KG1 (cell line): ENCODE measurements around the gene PHF13.

Experiments used
- DNase-seq: peaks from one replicate; lab custom pipeline; 2025; lab: John Stamatoyannopoulos, UW

PHF13 gene

DNA sequence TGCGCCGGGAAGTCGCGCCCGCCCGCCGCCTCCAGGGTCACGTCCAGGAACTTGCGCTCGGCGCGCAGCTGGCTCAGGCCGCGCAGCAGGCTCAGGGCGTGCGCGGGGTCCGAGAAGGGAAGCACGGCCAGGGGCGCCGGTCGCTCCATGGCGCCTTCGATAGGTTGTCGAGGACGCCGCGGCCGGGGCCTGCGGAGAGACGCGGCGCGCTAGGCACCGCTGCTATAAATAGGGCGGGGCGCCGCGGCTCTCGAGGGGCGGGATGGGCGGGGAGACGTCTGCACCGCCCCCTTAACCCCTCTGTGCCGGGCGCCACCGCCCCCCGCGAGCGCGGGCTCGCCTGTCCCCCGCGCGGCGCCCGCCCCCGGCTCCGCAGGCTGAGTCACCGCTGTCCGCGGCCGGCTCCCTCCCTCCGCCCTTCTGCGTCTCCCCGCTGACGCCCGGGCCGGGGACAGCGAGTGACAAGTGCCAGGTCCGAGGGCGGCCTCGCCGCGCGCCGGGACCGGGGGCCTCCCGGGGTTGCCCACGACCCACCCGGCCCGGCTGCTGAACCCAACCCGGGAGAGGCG lies 10.8 kb upstream of the PHF13 start, which contains the start of gene KLHL21:
KLHL21 (minus strand) TSS at position 201 of the 569 bp plus-strand sequence; CDS start at position 149, 52 bp downstream.
- DNase-seq = peak; percentile 76

DNA sequence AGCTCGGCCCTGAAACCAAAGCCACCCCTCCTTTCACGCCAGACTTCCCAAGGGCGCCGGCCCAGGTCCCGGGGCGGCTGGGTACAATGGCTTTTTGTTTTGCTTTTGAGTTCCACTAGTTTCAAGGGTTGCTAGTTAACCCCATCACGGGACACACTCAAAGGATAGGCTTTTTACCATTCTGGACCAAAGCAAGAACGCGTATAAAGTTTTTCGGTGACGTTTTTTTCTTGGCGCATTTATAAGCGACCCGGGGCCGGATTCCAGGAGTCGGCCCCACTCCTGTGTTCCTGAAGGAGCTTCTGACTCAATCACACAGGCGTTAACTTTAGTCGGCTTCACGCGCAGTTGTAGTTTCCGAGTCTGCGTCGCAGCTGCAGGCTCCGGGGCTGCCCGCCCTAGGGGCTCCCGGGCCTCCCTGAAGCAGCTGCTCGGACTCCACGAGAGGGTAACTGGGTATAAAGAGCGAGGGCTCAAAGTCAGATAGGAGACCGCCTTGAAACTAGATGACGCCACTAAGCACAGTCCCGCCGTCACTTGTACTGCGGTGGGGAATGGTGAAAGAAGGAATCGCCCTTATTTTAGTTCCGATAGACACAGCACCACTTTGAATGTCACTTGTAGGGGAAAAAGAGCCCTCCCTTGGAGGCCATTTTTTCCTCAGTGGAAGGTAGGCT lies 10.2 kb upstream of the PHF13 start:
- DNase-seq = peak; percentile 51

DNA sequence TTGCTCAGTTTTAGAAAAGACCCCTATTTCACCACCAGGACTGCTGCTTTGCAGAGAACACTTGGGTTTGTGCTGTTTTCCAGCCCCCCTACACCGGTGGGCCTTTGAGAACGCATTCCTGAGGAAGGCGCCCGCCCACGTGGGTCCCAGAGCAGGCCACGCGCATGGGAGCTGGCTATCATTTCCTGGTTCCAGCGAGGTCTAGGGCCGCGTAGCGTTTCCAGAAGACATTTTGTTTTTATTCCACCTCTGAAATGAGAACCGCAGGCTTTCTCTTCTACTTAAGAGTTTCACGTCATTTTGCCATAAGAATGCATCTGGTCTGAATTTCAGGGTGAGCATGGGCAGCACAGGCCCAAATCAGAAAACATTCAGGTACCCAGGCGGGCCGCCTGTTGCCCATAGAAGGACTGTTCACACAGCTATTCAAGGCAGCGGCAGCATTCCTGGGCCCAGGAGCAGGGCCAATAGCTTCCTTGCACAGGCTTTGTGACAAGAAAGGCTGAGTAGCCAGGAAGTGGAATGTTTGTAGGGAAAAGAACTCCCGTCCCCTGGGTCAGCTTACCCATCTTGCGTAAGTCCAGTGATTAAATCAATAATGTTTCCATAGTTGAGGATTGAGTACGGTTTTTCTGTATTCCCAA lies 9.5 kb upstream of the PHF13 start:
- DNase-seq = no peak

DNA sequence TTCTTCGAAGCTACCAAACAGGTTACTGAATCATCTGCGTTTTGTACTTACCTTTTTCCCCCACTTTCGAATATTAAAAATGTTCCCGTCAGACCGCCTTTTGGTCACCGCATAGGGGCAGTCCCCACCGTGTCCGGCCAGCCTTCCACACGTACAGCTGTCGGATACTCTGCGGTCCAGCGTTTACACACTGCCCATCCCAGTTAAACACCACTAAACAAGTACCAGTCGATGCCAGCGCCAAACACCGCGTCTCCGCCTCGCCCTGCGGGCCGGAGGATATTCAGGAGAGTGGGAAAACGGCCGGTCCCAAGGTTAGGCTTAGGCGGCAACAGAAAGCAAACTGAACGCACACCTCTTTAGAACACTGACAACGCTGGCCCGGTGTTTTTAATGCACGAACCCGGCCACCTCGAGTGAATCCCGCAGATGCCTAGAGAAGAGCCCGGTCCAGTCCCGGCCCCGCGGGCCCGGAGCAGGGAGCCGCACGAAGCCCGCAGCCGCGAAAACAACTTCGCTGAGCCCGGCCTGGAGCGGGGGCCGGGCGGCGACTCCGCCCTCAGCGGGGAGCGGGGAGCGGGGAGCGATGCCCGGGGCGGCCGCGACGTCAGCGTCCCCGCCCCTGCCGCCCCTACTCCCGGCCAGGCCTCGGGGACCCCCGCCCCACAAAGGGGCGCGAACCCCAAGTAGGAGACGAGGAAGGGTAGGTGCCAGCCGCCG lies 730 bp upstream of the PHF13 start:
- DNase-seq = peak; percentile 27

DNA sequence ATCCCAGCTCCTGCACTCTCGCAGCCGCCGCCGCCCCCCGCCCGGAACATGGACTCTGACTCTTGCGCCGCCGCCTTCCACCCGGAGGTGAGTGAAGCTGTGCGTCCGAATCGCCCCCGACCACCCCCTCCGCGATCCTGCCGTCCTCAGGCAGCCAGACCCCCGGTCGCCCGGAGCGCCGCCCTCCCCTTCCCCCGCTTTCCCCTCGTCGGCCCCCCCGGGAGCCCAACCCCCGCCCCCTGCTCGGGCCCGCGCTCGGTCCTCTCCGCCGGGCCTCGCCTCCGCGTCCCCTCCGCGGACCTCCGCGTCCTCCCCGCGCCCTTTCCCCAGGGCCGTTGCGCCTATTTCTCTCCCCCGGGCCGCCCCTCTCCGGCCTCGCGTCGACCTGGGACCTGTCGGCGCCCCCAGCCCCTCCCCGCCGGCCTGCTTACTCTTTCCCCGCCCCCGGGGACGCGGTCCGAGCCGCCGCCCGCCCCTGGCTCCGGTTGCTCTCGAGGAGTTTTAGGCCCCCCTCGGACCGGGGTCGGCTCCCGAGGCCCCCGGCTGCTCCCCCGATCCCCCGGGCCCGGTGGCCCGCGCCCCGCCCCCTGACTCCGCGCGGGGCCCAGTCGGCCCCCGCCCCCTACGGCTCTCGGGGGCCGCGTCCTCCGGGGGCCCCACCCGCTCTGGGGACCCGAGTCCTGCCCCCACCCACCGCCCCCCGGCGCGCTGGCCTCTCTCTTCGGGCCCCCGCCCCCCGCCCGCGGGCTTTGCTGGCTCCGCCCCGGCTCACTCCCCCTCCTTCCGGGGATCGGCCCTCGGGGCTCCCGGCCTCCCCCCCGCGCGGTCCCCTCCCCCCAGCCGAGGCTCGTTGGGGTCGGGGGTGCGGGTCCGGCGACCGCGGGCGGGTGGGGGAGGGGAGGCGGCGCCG lies 743 bp downstream of the PHF13 start:
- DNase-seq = no peak

- no peak for DNase-seq
These were observed 1.6 kb downstream of the PHF13 start for GRCh38 chr1:6614929-6615785.

DNA sequence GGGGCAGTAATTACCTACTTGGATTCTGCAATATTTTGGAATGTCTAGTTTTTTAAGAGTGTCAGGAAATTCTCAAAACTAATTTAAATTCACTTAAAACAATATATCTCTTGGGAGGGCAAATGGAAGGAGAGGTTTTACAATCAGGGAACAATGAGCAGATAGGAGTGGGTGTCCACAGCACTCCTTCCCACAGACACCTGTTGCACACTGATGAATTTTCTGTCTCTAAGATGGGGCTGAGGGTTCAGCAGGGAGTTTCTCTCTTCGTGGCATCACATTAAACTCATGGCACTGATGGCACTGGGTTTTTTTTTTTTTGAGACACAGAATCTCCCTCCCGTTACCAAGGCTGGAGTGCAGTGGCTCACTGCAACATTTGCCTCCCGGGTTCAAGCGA lies 5.5 kb downstream of the PHF13 start:
- DNase-seq = no peak

GRCh38 chr1:6621429-6622391 lies 8.2 kb downstream of the PHF13 start:
- no peak for DNase-seq

- no peak for DNase-seq
These were observed 9.0 kb downstream of the PHF13 start for GRCh38 chr1:6622396-6623152.

- no peak for DNase-seq
These were observed 9.9 kb downstream of the PHF13 start for GRCh38 chr1:6623269-6623965.

DNA sequence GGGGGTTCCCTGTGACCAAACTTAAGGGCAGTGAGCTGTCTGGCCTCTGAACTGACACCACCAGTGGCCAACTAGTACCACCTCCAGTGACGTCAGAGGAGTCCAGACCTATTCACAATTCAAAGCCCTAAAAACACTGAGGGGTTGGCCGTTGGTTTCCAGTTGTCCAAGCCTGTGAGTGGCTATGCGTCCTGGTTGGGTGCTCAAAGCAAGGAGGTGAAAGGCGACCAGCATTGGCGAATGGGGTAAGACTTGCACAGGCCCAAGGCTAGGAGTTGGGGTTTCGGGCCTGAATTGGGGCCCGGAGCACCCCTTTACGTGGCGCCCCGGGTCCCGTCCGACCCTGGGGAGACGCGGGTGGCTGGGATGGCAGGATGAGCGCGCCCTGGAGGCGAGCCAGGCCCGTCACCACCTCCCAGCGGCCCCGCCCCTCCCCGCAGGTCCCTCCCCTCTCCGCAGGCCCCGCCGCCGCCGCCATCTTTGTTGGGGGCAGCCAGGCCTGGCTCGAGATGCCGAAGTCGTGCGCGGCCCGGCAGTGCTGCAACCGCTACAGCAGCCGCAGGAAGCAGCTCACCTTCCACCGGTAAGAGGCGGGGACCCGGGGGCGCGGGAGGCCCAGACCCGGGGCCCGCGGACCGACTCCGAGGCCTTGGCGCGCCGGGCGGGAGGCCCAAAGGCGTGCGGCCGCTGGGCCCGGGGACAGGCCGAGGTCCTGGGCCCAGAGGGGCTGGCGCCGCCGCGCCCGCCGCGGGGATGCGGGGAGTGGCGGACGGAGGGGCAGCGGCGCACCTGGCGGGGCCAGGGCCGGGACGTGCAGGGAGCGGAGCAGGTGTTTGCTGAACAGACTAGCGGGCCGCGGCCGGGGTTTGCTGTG lies 11.4 kb downstream of the PHF13 start, which contains the start of gene THAP3:
THAP3 (plus strand) TSS at position 159 of the 874 bp plus-strand sequence; CDS start at position 510, 351 bp downstream.
- peak; percentile 41 for DNase-seq

- DNase-seq = peak; percentile 9
These were observed 12.1 kb downstream of the PHF13 start for GRCh38 chr1:6625584-6626149.

- no peak for DNase-seq
These were observed 13.5 kb downstream of the PHF13 start for GRCh38 chr1:6627031-6627430.

GRCh38 chr1:6627841-6628545 lies 14.5 kb downstream of the PHF13 start:
- DNase-seq = no peak

- DNase-seq = no peak
These were observed 15.5 kb downstream of the PHF13 start for GRCh38 chr1:6628971-6629479.

DNA sequence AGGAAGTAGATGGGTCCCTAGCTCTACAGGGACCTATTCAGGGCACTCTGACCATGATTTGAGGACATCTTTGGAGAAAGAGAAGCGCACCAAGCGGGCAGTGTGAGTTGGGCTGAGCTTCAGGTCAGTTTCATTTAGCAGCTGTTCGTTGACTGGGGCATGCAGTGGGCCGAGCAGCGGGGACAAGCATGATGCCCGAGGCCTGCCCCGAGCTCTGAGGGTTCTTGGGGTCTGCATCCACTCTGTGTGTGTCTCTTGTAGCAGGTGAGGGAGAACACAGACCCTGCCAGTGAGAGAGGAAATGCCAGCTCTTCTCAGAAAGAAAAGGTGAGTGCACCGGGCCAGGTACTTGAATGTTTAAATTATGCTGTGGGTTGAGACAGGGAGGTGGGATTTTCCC lies 16.5 kb downstream of the PHF13 start:
- no peak for DNase-seq
